ENCODE measurements around the gene DIS3L2. TPM values are rescaled to one million over a fixed set of nuclear protein-coding genes. Genes with fewer than 3 reads are reported as not detected.
A peak's percentile ranks its signal among the peaks of the same experiment; 100 is the strongest.
"Not testable (repeated sequence)": the region's sequence is repeated elsewhere in the genome, so short reads cannot be mapped to it uniquely, and the experiment has no call there.

The DIS3L2 gene
- total and polyA plus RNA-seq, 4 donors = 10.6 to 40.0 (median 21.8) TPM

DNA sequence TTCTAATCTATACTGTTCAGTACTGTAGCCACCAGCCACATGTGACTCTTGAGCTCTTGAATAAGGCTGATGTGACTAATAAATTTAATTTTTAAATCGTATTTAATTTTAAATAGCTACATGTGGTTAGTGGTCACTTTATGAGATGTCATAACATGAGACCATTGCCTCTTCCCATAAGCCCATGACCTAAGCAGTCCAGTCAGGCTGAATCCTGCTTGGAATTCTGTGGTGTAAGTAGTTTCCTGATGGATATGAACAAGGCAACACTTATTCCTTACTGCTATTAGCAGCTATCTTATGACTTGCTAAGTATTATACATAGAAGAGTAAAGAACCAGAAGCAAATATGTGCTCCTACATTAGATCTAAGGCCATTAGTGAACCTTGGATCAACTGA lies 150.0 kb downstream of the DIS3L2 start:
- intact Hi-C loops (cut with DNase I) = no loop called here
- no peaks in the 10 kb centered on the region for H3K9me3 ChIP-seq (ENCODE audit: control insufficient read depth, low read length)
- H3K4me3 ChIP-seq (ENCODE audit: low read length in 2 of 2) = no peak overlapping the region

DNA sequence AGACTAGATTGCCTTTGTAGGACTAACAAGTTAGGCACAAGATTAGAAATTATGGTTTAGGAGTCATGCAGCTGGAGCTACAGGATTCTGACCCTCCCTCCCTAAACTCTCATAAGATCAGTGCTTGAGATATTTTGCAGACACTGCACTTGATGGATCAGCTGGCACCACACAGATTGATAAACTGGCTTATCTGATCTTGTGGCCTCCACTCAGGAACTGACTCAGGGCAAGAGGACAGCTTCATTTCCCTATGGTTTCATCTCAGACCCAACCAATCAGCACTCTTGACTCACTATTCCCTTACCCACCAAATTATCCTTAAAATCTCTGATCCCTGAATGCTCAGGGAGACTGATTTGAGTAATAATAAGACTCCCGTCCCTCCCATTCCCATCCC lies 152.3 kb downstream of the DIS3L2 start:
- whole genome bisulfite sequencing, 2 donors = 89 to 90% methylated on average over 1 of the region's 1 CpG
- Histone ChIP-seq H3K9me3 (ENCODE audit: control insufficient read depth, low read length) (no peaks in the 10 kb centered on the region), H3K4me3 (ENCODE audit: low read length in 2 of 2) (no peak overlapping the region), H3K27ac (ENCODE audit: low read depth in 1 of 2, low read length in 2 of 2) (no peak overlapping the region), H3K36me3 (ENCODE audit: control insufficient read depth in 1 of 2, insufficient read depth in 2 of 2, low read length in 1 of 2) (no peaks in the 10 kb centered on the region), H3K4me1 (ENCODE audit: control insufficient read depth in 1 of 2, insufficient read depth in 2 of 2, low read length in 2 of 2) (no peaks in the 10 kb centered on the region), H3K27me3 (ENCODE audit: control insufficient read depth in 1 of 2, insufficient read depth in 2 of 2, low read length in 1 of 2) (no peaks in the 10 kb centered on the region)
- intact Hi-C loops (cut with DNase I) = no loop called here
- ATAC-seq (ENCODE audit: low FRiP score) (no peak), DNase-seq (no peak)

More for the DNA sequence above, 150.0 kb downstream of the DIS3L2 start:
- Histone ChIP-seq H3K27me3 (ENCODE audit: control insufficient read depth in 1 of 2, insufficient read depth in 2 of 2, low read length in 1 of 2) (no peaks in the 10 kb centered on the region), H3K27ac (ENCODE audit: low read depth in 1 of 2, low read length in 2 of 2) (no peak overlapping the region), H3K4me1 (ENCODE audit: control insufficient read depth in 1 of 2, insufficient read depth in 2 of 2, low read length in 2 of 2) (no peaks in the 10 kb centered on the region), H3K36me3 (ENCODE audit: control insufficient read depth in 1 of 2, insufficient read depth in 2 of 2, low read length in 1 of 2) (no peaks in the 10 kb centered on the region)
- DNase-seq (no peak), ATAC-seq (ENCODE audit: low FRiP score) (no peak)
- 95 to 97% methylated on average over 1 of the region's 1 CpG for WGBS, 2 donors

DNA sequence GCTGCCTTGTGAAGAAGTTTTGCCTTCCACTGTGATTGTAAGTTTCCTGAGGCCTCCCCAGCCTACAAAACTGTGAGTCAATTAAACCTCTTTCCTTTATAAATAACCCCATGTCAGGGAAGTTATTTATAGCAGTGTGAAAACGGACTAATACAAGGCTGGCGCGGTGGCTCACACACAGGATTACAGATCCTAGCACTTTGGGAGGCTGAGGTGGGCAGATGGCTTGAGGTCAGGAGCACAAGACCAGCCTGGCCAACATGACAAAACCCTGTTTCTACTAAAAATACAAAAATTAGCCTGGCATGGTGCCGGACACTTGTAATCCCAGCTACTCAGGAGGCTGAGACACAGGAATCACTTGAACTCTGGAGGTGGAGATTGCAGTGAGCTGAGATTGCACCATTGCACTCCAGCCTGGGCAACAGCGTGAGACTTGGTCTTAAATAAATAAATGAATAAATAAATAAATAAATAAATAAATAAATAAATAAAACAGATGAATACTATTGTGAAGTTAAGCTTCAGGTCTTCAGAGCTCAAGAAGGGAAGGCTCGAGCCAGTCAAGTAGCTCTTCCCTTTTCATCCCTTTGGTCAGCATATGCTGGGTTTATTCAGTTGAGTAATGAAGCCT lies 154.3 kb downstream of the DIS3L2 start:
- ATAC-seq (ENCODE audit: low FRiP score); H3K4me3 ChIP-seq (ENCODE audit: low read length in 2 of 2); H3K36me3 ChIP-seq (ENCODE audit: control insufficient read depth in 1 of 2, insufficient read depth in 2 of 2, low read length in 1 of 2); H3K27me3 ChIP-seq (ENCODE audit: control insufficient read depth in 1 of 2, insufficient read depth in 2 of 2, low read length in 1 of 2); intact Hi-C loops (cut with DNase I); H3K4me1 ChIP-seq (ENCODE audit: control insufficient read depth in 1 of 2, insufficient read depth in 2 of 2, low read length in 2 of 2); H3K27ac ChIP-seq (ENCODE audit: low read depth in 1 of 2, low read length in 2 of 2); H3K9me3 ChIP-seq (ENCODE audit: control insufficient read depth, low read length); DNase-seq: not testable (repeated sequence)
- WGBS, 2 donors = 87 to 90% methylated on average over 6 of the region's 6 CpGs

DNA sequence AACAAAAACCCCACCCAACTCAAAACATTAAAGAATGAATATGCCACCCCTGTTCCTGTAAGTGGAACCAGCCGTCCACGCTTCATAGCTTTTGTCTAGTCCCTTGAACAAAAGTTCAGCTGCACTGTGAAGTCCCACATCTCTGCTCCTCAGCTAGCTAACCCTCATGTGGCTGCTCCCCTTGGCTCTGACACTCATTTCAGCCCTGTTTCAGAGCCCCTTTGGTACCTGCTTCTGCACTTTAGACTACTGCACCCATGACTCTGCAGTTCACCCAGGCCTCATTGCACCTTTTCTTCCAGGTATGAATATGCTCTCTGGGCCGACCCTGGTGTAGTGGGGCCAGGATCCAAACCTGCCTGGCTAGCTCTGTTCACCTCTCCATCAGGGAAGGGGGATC lies 155.3 kb downstream of the DIS3L2 start:
- WGBS, 2 donors = 63 to 64% methylated on average over 3 of the region's 3 CpGs

DNA sequence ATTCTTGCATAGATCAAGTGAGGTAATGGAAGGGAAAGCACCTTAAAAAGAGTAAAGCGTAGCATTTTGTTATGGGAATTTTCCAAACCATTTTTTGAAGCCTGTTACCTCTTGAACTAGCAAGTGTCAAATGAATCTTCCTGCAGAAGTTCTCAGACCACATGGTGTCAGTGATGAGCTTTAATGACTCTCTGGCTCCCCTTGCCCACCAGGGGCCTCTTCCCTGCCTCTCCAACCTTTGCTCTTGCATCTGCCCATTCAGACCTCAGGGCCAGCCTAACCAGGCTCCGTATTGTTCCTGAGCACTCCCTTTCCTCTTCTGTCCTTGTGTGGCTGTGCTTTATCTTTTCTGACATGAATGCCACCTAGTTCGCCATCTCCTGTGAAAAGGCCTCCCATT lies 155.9 kb downstream of the DIS3L2 start:
- no peak overlapping the region for H3K4me3 ChIP-seq (ENCODE audit: low read length in 2 of 2)
- DNase-seq (no peak), ATAC-seq (ENCODE audit: low FRiP score) (no peak)
- intact Hi-C loops (cut with DNase I) = no loop called here
- no peak overlapping the region for H3K27ac ChIP-seq (ENCODE audit: low read depth in 1 of 2, low read length in 2 of 2)
- H3K27me3 ChIP-seq (ENCODE audit: control insufficient read depth in 1 of 2, insufficient read depth in 2 of 2, low read length in 1 of 2) = no peaks in the 10 kb centered on the region
- no peaks in the 10 kb centered on the region for H3K9me3 ChIP-seq (ENCODE audit: control insufficient read depth, low read length)
- H3K36me3 ChIP-seq (ENCODE audit: control insufficient read depth in 1 of 2, insufficient read depth in 2 of 2, low read length in 1 of 2) = no peaks in the 10 kb centered on the region
- no peaks in the 10 kb centered on the region for H3K4me1 ChIP-seq (ENCODE audit: control insufficient read depth in 1 of 2, insufficient read depth in 2 of 2, low read length in 2 of 2)
- WGBS, 2 donors = 92 to 96% methylated on average over 3 of the region's 3 CpGs

More for the DNA sequence above, 155.3 kb downstream of the DIS3L2 start:
- Histone ChIP-seq H3K27me3 (ENCODE audit: control insufficient read depth in 1 of 2, insufficient read depth in 2 of 2, low read length in 1 of 2) (no peaks in the 10 kb centered on the region), H3K36me3 (ENCODE audit: control insufficient read depth in 1 of 2, insufficient read depth in 2 of 2, low read length in 1 of 2) (no peaks in the 10 kb centered on the region), H3K9me3 (ENCODE audit: control insufficient read depth, low read length) (no peaks in the 10 kb centered on the region), H3K4me1 (ENCODE audit: control insufficient read depth in 1 of 2, insufficient read depth in 2 of 2, low read length in 2 of 2) (no peaks in the 10 kb centered on the region), H3K4me3 (ENCODE audit: low read length in 2 of 2) (no peak overlapping the region), H3K27ac (ENCODE audit: low read depth in 1 of 2, low read length in 2 of 2) (no peak overlapping the region)
- intact Hi-C loops (cut with DNase I) = no loop called here
- no peak for ATAC-seq (ENCODE audit: low FRiP score)
- no peak for DNase-seq

DNA sequence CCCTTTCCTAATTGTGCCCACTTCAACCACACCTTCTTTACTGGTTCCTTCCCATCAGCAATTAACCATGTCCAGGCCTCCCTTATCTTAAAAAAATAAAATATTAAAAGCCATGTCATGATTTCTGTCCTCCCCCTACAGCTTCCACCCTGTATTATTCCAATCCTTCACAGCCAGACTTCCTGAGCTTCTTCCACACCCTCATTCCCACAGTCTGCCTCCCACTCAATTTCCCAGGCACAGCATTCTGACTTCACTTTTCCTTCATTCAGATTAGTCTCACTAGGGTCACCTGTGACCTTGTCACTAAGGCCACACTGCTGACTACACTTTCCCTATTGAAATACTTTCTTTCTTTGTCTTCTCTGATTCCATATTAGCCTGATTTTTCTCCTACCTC lies 159.4 kb downstream of the DIS3L2 start:
- H3K27me3 ChIP-seq (ENCODE audit: control insufficient read depth in 1 of 2, insufficient read depth in 2 of 2, low read length in 1 of 2) = no peaks in the 10 kb centered on the region
- no peak overlapping the region for H3K27ac ChIP-seq (ENCODE audit: low read depth in 1 of 2, low read length in 2 of 2)
- DNase-seq (no peak), ATAC-seq (ENCODE audit: low FRiP score) (no peak)
- H3K9me3 ChIP-seq (ENCODE audit: control insufficient read depth, low read length) = no peaks in the 10 kb centered on the region
- peaks cover 0 to 4% of the 10 kb centered on the region in 2 donors for H3K36me3 ChIP-seq (ENCODE audit: control insufficient read depth in 1 of 2, insufficient read depth in 2 of 2, low read length in 1 of 2)
- intact Hi-C loops (cut with DNase I) = no loop called here
- H3K4me3 ChIP-seq (ENCODE audit: low read length in 2 of 2) = no peak overlapping the region
- no peaks in the 10 kb centered on the region for H3K4me1 ChIP-seq (ENCODE audit: control insufficient read depth in 1 of 2, insufficient read depth in 2 of 2, low read length in 2 of 2)

DNA sequence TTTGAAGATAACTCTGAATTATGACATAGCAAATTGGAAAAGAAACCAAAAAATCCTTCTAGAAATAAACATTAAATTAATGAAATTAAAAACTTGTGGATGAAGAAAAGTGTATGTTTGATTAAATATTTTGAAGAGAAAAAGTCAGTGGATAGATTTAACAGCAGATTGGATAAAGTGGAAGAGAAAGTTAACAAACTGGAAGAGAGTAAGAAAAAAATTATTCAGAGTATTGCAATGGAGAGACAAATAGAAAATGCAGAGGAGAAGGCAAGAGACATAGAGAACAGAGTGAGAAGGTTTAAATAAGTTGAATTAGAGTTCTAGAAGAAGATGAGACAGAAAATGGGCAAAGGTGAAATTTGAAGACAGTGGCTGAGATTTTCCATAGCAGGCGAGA lies 162.8 kb downstream of the DIS3L2 start:
- Histone ChIP-seq H3K27me3 (ENCODE audit: control insufficient read depth in 1 of 2, insufficient read depth in 2 of 2, low read length in 1 of 2) (no peaks in the 10 kb centered on the region), H3K9me3 (ENCODE audit: control insufficient read depth, low read length) (no peaks in the 10 kb centered on the region), H3K36me3 (ENCODE audit: control insufficient read depth in 1 of 2, insufficient read depth in 2 of 2, low read length in 1 of 2) (peaks cover 0 to 4% of the 10 kb centered on the region in 2 donors), H3K4me3 (ENCODE audit: low read length in 2 of 2) (no peak overlapping the region), H3K27ac (ENCODE audit: low read depth in 1 of 2, low read length in 2 of 2) (no peak overlapping the region), H3K4me1 (ENCODE audit: control insufficient read depth in 1 of 2, insufficient read depth in 2 of 2, low read length in 2 of 2) (peaks cover 0 to under 1% of the 10 kb centered on the region in 2 donors)
- DNase-seq = no peak
- 97 to 100% methylated on average over 1 of the region's 1 CpG for WGBS, 2 donors
- intact Hi-C loops (cut with DNase I) = no loop called here
- ATAC-seq (ENCODE audit: low FRiP score) = no peak

DNA sequence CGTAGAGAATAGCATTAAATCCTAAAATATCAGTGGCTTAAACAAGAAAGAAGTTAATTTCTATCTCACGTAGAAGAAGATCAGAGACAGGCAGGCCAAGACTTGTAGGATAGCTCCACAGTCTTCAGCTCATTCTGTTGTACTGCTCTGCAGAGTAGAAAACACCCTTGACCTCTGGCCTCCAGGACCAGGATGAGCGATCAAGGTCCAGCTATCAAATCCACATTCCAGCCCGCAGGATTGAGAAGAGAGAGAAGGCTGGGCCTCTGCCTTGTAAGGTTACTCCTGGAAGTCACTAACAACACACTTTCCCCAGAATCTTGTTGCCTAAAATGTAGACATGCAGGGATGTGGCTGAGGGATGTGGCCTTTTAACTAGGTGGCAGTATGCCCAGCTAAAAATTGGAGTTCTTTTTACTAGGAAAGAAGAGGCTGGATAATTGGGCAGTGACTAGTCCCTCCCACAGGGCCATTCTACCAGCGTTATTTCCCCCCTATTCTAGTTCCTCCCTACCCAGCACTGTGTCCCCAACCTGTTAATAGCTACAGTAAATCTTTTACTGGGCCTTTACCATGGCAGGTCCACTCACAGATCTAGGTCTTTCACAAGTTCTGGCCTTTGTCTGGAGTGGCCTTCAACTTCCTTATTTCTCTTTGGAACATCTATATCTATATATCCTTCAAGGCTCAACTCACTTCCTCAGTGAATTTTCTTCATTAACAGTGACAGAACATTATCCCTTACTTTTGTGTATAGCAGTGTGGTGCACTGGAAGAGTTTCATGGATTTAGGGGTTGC lies 165.0 kb downstream of the DIS3L2 start:
- ATAC-seq (ENCODE audit: low FRiP score) (peak; percentile 54), DNase-seq (no peak)
- Histone ChIP-seq H3K36me3 (ENCODE audit: control insufficient read depth in 1 of 2, insufficient read depth in 2 of 2, low read length in 1 of 2) (peaks cover 0 to 4% of the 10 kb centered on the region in 2 donors), H3K27ac (ENCODE audit: low read depth in 1 of 2, low read length in 2 of 2) (no peak overlapping the region), H3K4me3 (ENCODE audit: low read length in 2 of 2) (no peak overlapping the region), H3K27me3 (ENCODE audit: control insufficient read depth in 1 of 2, insufficient read depth in 2 of 2, low read length in 1 of 2) (no peaks in the 10 kb centered on the region), H3K4me1 (ENCODE audit: control insufficient read depth in 1 of 2, insufficient read depth in 2 of 2, low read length in 2 of 2) (peaks cover 0 to 6% of the 10 kb centered on the region in 2 donors), H3K9me3 (ENCODE audit: control insufficient read depth, low read length) (no peaks in the 10 kb centered on the region)
- 88 to 89% methylated on average over 5 of the region's 5 CpGs for WGBS, 2 donors
- intact Hi-C loops (cut with DNase I) = no loop called here

DNA sequence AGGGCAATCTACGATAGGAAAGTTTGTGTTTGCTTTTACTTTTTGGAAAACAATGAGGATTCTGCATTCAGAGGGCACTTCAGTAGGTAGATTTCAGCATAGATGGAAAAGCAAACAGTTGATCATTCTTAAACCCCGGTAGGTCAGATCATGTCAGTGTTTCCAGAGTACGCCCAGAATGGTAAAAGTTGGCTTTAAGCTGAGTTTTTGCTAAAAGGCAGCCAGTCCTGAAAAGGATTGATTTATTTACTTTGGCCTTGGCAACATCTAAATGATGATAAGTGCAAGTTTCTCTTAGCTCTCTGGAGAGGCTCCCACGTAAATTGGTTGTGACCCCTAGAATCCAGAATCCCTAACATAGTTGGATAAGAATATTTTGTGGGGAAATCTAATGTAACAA lies 168.0 kb downstream of the DIS3L2 start:
- ATAC-seq (ENCODE audit: low FRiP score) = no peak
- H3K4me1 ChIP-seq (ENCODE audit: control insufficient read depth in 1 of 2, insufficient read depth in 2 of 2, low read length in 2 of 2) = peaks cover 0 to 6% of the 10 kb centered on the region in 2 donors
- WGBS, 2 donors = 4 to 8% methylated on average over 4 of the region's 4 CpGs
- no peaks in the 10 kb centered on the region for H3K36me3 ChIP-seq (ENCODE audit: control insufficient read depth in 1 of 2, insufficient read depth in 2 of 2, low read length in 1 of 2)
- DNase-seq = no peak
- H3K9me3 ChIP-seq (ENCODE audit: control insufficient read depth, low read length) = no peaks in the 10 kb centered on the region
- intact Hi-C loops (cut with DNase I) = no loop called here
- H3K4me3 ChIP-seq (ENCODE audit: low read length in 2 of 2) = no peak overlapping the region
- H3K27me3 ChIP-seq (ENCODE audit: control insufficient read depth in 1 of 2, insufficient read depth in 2 of 2, low read length in 1 of 2) = no peaks in the 10 kb centered on the region
- no peak overlapping the region for H3K27ac ChIP-seq (ENCODE audit: low read depth in 1 of 2, low read length in 2 of 2)

All from aorta (tissue), 5 donors.